H1 (cell line): ENCODE data around the gene TAX1BP3.

ENCODE experiments used
- GABPA ChIP-seq: IDR thresholded peaks from 2 replicates; pipeline ENCODE4 v1.6.1; 2011; ENCODE audit warnings: mild to moderate bottlenecking, low read length, moderate library complexity, borderline replicate concordance; ENCODE audit not compliant: insufficient read depth
- KDM1A ChIP-seq: fragments of 200-600, 300-600 bp; sonication (generic); IDR thresholded peaks from 2 replicates; pipeline ENCODE4 v1.7.1; 2016; ENCODE audit warnings: mild to moderate bottlenecking, low read length, borderline replicate concordance
- NANOG ChIP-seq: IDR thresholded peaks from 2 replicates; pipeline ENCODE4 v1.6.1; 2011; ENCODE audit warnings: low read length, low read depth, mild to moderate bottlenecking, inconsistent platforms; ENCODE audit not compliant: insufficient read depth, poor library complexity, severe bottlenecking
- POLR2AphosphoS5 ChIP-seq: IDR thresholded peaks from 2 replicates; pipeline ENCODE4 v1.6.1; 2011; ENCODE audit warnings: low read depth, low read length
- TAF1 ChIP-seq: IDR thresholded peaks from 2 replicates; pipeline ENCODE4 v1.6.1; 2011; ENCODE audit warnings: mild to moderate bottlenecking, low read depth, low read length
- TCF12 ChIP-seq: IDR thresholded peaks from 2 replicates; pipeline ENCODE4 v1.6.1; 2011; ENCODE audit warnings: low read depth, mild to moderate bottlenecking, low read length
- TEAD4 ChIP-seq: IDR thresholded peaks from 2 replicates; pipeline ENCODE4 v1.6.1; 2012; ENCODE audit warnings: low read depth, low read length, inconsistent platforms, mixed read lengths
- ZNF274 ChIP-seq: IDR thresholded peaks from 2 replicates; pipeline ENCODE4 v1.7.0; 2012; ENCODE audit warnings: low read length, borderline replicate concordance; ENCODE audit errors: extremely low read depth
- TF ChIP-seq, protein P1 (sequence below): IDR thresholded peaks from 2 replicates; pipeline ENCODE4 v1.6.1; 2012; ENCODE audit warnings: inconsistent platforms
- TF ChIP-seq, protein P2 (sequence below), 3 experiments: IDR thresholded peaks; 1 replicate in 2 of 3; 2 replicates in 1 of 3; pipeline versions ENCODE4 v1.5.1 to v1.6.1; 2011; ENCODE audit warnings: low read length in 3 of 3, mild to moderate bottlenecking in 3 of 3, inconsistent platforms in 2 of 3, low read depth in 1 of 3, moderate library complexity in 1 of 3; ENCODE audit not compliant: insufficient read depth in 1 of 3; ENCODE audit errors: control extremely low read depth in 1 of 3

DNA sequence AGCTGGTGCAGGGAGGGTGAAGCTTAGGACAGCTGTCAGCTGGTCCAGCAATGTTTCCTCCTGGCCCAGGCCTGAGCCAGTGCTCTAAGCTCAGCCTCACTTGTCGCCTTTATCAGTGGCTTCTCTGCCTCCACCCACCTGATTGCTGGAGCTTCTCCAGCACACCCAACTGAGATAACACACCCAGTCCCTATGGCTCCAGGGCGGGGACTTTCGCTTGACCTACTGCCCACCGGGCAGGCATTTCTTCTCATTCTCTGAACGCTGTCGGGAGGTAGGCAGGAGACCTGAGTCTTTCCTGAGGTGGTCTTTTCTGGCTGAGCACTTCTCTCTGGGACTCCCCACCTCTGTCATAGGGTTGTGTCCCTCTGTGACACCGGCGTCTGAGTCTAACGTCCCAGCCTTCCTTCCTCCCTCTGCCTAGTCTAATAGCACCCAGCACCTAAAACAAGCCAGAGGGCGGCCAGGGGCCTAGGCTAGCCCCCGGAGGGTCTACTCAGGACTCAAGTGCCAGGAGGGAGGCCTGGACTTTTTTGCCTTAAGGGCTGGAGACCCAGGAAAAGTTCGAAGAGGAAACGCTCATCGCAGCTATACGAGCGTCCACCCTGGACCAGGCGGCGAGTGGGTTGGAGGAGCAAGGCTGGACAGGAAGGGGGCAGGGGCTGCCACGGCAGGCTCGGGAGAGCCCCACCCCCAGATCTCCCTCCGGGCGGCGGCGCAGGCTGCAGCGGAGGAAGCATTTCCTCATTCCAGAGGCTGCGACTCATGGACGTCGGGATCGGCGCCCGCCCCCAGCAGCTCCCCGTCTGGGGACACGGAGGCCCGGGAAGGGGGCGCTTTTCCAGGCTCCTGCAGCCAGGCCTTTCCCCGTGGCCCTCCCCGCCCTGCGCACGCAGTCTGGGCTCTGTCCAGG lies 756 bp downstream of the TAX1BP3 start:
- TF ChIP-seq, protein P1, sequence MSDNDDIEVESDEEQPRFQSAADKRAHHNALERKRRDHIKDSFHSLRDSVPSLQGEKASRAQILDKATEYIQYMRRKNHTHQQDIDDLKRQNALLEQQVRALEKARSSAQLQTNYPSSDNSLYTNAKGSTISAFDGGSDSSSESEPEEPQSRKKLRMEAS, result no peak
- TF ChIP-seq, protein P2, sequence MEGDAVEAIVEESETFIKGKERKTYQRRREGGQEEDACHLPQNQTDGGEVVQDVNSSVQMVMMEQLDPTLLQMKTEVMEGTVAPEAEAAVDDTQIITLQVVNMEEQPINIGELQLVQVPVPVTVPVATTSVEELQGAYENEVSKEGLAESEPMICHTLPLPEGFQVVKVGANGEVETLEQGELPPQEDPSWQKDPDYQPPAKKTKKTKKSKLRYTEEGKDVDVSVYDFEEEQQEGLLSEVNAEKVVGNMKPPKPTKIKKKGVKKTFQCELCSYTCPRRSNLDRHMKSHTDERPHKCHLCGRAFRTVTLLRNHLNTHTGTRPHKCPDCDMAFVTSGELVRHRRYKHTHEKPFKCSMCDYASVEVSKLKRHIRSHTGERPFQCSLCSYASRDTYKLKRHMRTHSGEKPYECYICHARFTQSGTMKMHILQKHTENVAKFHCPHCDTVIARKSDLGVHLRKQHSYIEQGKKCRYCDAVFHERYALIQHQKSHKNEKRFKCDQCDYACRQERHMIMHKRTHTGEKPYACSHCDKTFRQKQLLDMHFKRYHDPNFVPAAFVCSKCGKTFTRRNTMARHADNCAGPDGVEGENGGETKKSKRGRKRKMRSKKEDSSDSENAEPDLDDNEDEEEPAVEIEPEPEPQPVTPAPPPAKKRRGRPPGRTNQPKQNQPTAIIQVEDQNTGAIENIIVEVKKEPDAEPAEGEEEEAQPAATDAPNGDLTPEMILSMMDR (IDR thresholded peaks at IDR 0.05; ENCODE audit: control extremely low read depth in 1 of 3, insufficient read depth in 1 of 3, low read depth in 1 of 3, low read length in 3 of 3), result no peak
- TF ChIP-seq TAF1 (no peak), POLR2AphosphoS5 (no peak; the same call in 1 of the 2 replicates), TCF12 (no peak), ZNF274 (no peak), GABPA (no peak), KDM1A (no peak), TEAD4 (peak; percentile 55; the same call in 1 of the 2 replicates), NANOG (no peak)
